Upper lobe of left lung (tissue), 4 donors: Measurements from ENCODE around the gene NCBP3.

Source experiments
- CTCF ChIP-seq, 6 experiments: fragments of 450-650 bp in 4 of 6; fragments of 200-600 bp in 2 of 6; sonication (generic) in 2 of 6; IDR thresholded peaks; one replicate each; pipeline ENCODE4 v1.5.1; 2016 to 2019; ENCODE audit warnings: antibody characterized with exemption in 6 of 6
- EP300 ChIP-seq, 4 donors: sonication (generic); formaldehyde crosslinking; IDR thresholded peaks; one replicate each; pipeline ENCODE4 v1.5.1; 2017; ENCODE audit warnings: antibody characterized with exemption in 4 of 4, control low read depth in 2 of 4
- POLR2A ChIP-seq, 4 donors: fragments of 450-650 bp; IDR thresholded peaks; one replicate each; pipeline ENCODE4 v1.5.1; 2016 to 2017; ENCODE audit warnings: antibody characterized with exemption in 4 of 4, mild to moderate bottlenecking in 2 of 4
- POLR2AphosphoS5 ChIP-seq, 2 donors: sonication (generic); formaldehyde crosslinking; IDR thresholded peaks; one replicate each; pipeline ENCODE4 v1.5.1; 2017; ENCODE audit warnings: antibody characterized with exemption in 2 of 2

GRCh38 chr17:3805581-3805980 is 40.5 kb downstream of the NCBP3 start:
- TF ChIP-seq POLR2A (IDR thresholded peaks at IDR 0.05) (no peak), CTCF (IDR thresholded peaks at IDR 0.05) (no peak), EP300 (IDR thresholded peaks at IDR 0.05) (no peak), POLR2AphosphoS5 (IDR thresholded peaks at IDR 0.05) (no peak)
